HG03565 (cell line): ENCODE data around the gene CDHR3.

Experiments
- ATAC-seq: cut with Tn5 transposase; IDR thresholded peaks from one replicate; pipeline ENCODE4 v1.9.1; 2021; ENCODE audit warnings: mild to moderate bottlenecking, moderate library complexity; ENCODE audit not compliant: unreplicated experiment

CDHR3 gene

GRCh38 chr7:106080300-106080987, 117.4 kb downstream of the CDHR3 start:
- no peak for ATAC-seq

- no peak for ATAC-seq
Measured at GRCh38 chr7:106082087-106082854, 119.2 kb downstream of the CDHR3 start.
